ENCODE results near the gene SAT2.

The SAT2 gene

GRCh38 chr17:7591596-7591995 is 36.0 kb downstream of the SAT2 start:
- Histone ChIP-seq H2AK5ac (ENCODE audit: low read length) (no peak overlapping the region), H3K4me1 (ENCODE audit: control insufficient read depth in 1 of 2, insufficient read depth in 2 of 2, low read length in 2 of 2) (peaks cover 30 to 31% of the 10 kb centered on the region in 2 experiments), H3K4me2 (ENCODE audit: low read length) (no peak overlapping the region), H2BK5ac (ENCODE audit: low read depth, low read length, poor library complexity) (peak overlapping the region; percentile 33), H2BK120ac (ENCODE audit: insufficient read depth, low read length, poor library complexity) (no peak overlapping the region), H3K27me3 (ENCODE audit: insufficient read depth, low read length) (no peaks in the 10 kb centered on the region), H3K79me2 (ENCODE audit: control insufficient read depth, insufficient read depth, low read length, poor library complexity) (peaks cover 4% of the 10 kb centered on the region), H3K9ac (ENCODE audit: low read length) (no peak overlapping the region), H2BK12ac (ENCODE audit: low read length) (no peak overlapping the region), H3K36me3 (ENCODE audit: control insufficient read depth in 1 of 2, insufficient read depth in 2 of 2, low read length in 2 of 2) (peaks cover 66 to 75% of the 10 kb centered on the region in 2 experiments), H3K23ac (ENCODE audit: low read length) (no peak overlapping the region), H3K79me1 (ENCODE audit: low read length) (peaks cover 8% of the 10 kb centered on the region), H3K9me3 (ENCODE audit: insufficient read depth, low read depth, low read length) (peaks cover 4% of the 10 kb centered on the region), H4K12ac (ENCODE audit: low read depth, low read length) (no peak overlapping the region), H3K27ac (ENCODE audit: low read depth, low read length) (peak overlapping the region; percentile 78), H4K8ac (ENCODE audit: low read depth, low read length) (no peak overlapping the region), H2AFZ (ENCODE audit: insufficient read depth, low read length, poor library complexity) (no peak overlapping the region), H3K4ac (ENCODE audit: low read depth, low read length) (no peak overlapping the region), H3K14ac (ENCODE audit: low read length) (no peak overlapping the region), H3K18ac (ENCODE audit: low read length) (no peak overlapping the region), H4K91ac (ENCODE audit: low read depth, low read length) (peak overlapping the region; percentile 31), H3K4me3 (ENCODE audit: low read depth, low read length) (no peak overlapping the region)
- no CpG with 5 or more reads among the region's 5 CpGs for WGBS (ENCODE audit: extremely low coverage, insufficient coverage, insufficient read length)
- DNase-seq: no peak

GRCh38 chr17:7590743-7591142 is 36.9 kb downstream of the SAT2 start:
- Histone ChIP-seq H3K14ac (ENCODE audit: low read length) (peak overlapping the region; percentile 51), H2BK12ac (ENCODE audit: low read length) (peak overlapping the region; percentile 6), H3K9ac (ENCODE audit: low read length) (no peak overlapping the region), H3K4me3 (ENCODE audit: low read depth, low read length) (no peak overlapping the region), H2AFZ (ENCODE audit: insufficient read depth, low read length, poor library complexity) (no peak overlapping the region), H3K4ac (ENCODE audit: low read depth, low read length) (no peak overlapping the region), H4K12ac (ENCODE audit: low read depth, low read length) (no peak overlapping the region), H2BK120ac (ENCODE audit: insufficient read depth, low read length, poor library complexity) (peak overlapping the region; percentile 29), H3K4me2 (ENCODE audit: low read length) (peak overlapping the region; percentile 85), H3K18ac (ENCODE audit: low read length) (no peak overlapping the region), H4K8ac (ENCODE audit: low read depth, low read length) (no peak overlapping the region), H3K9me3 (ENCODE audit: insufficient read depth, low read depth, low read length) (peaks cover 4% of the 10 kb centered on the region), H2BK5ac (ENCODE audit: low read depth, low read length, poor library complexity) (peak overlapping the region; percentile 55), H3K79me2 (ENCODE audit: control insufficient read depth, insufficient read depth, low read length, poor library complexity) (peaks cover 4% of the 10 kb centered on the region), H2AK5ac (ENCODE audit: low read length) (no peak overlapping the region), H4K91ac (ENCODE audit: low read depth, low read length) (peak overlapping the region; percentile 58), H3K23ac (ENCODE audit: low read length) (no peak overlapping the region), H3K4me1 (ENCODE audit: control insufficient read depth in 1 of 2, insufficient read depth in 2 of 2, low read length in 2 of 2) (peaks cover 30 to 31% of the 10 kb centered on the region in 2 experiments), H3K27me3 (ENCODE audit: insufficient read depth, low read length) (no peaks in the 10 kb centered on the region), H3K27ac (ENCODE audit: low read depth, low read length) (peak overlapping the region; percentile 81), H3K79me1 (ENCODE audit: low read length) (peaks cover 8% of the 10 kb centered on the region), H3K36me3 (ENCODE audit: control insufficient read depth in 1 of 2, insufficient read depth in 2 of 2, low read length in 2 of 2) (peaks cover 62 to 70% of the 10 kb centered on the region in 2 experiments)
- no peak for DNase-seq
- WGBS (ENCODE audit: extremely low coverage, insufficient coverage, insufficient read length): no CpG with 5 or more reads among the region's 4 CpGs

- peak within 1 kb of the TSS; percentile 86 for H2AK5ac ChIP-seq (ENCODE audit: low read length)
- H3K9me3 ChIP-seq (ENCODE audit: insufficient read depth, low read depth, low read length): peaks cover 4% of the 10 kb centered on the region
- H3K4me1 ChIP-seq (ENCODE audit: control insufficient read depth in 1 of 2, insufficient read depth in 2 of 2, low read length in 2 of 2): peaks cover 30 to 31% of the 10 kb centered on the region in 2 experiments
- H4K8ac ChIP-seq (ENCODE audit: low read depth, low read length): peak within 1 kb of the TSS; percentile 57
- H3K9ac ChIP-seq (ENCODE audit: low read length): peak within 1 kb of the TSS; percentile 80
- H3K27me3 ChIP-seq (ENCODE audit: insufficient read depth, low read length): no peaks in the 10 kb centered on the region
- peak within 1 kb of the TSS; percentile 77 for H3K18ac ChIP-seq (ENCODE audit: low read length)
- peaks cover 56 to 65% of the 10 kb centered on the region in 2 experiments for H3K36me3 ChIP-seq (ENCODE audit: control insufficient read depth in 1 of 2, insufficient read depth in 2 of 2, low read length in 2 of 2)
- no peak within 1 kb of the TSS for H3K23ac ChIP-seq (ENCODE audit: low read length)
- peak within 1 kb of the TSS; percentile 50 for H2AFZ ChIP-seq (ENCODE audit: insufficient read depth, low read length, poor library complexity)
- H3K4me3 ChIP-seq (ENCODE audit: low read depth, low read length): peak within 1 kb of the TSS; percentile 68
- peak within 1 kb of the TSS; percentile 55 for H3K14ac ChIP-seq (ENCODE audit: low read length)
- H2BK5ac ChIP-seq (ENCODE audit: low read depth, low read length, poor library complexity): peak within 1 kb of the TSS; percentile 55
- no CpG with 5 or more reads among the region's 24 CpGs for WGBS (ENCODE audit: extremely low coverage, insufficient coverage, insufficient read length)
- peak within 1 kb of the TSS; percentile 24 for H3K4ac ChIP-seq (ENCODE audit: low read depth, low read length)
- H3K79me1 ChIP-seq (ENCODE audit: low read length): peaks cover 8% of the 10 kb centered on the region
- H2BK12ac ChIP-seq (ENCODE audit: low read length): peak within 1 kb of the TSS; percentile 41
- peak within 1 kb of the TSS; percentile 65 for H4K91ac ChIP-seq (ENCODE audit: low read depth, low read length)
- peak within 1 kb of the TSS; percentile 27 for H4K12ac ChIP-seq (ENCODE audit: low read depth, low read length)
- H3K27ac ChIP-seq (ENCODE audit: low read depth, low read length): peak within 1 kb of the TSS; percentile 81
- H3K79me2 ChIP-seq (ENCODE audit: control insufficient read depth, insufficient read depth, low read length, poor library complexity): peaks cover 4% of the 10 kb centered on the region
- H3K4me2 ChIP-seq (ENCODE audit: low read length): peak within 1 kb of the TSS; percentile 85
- peak; percentile 69 to 82 for DNase-seq
- H2BK120ac ChIP-seq (ENCODE audit: insufficient read depth, low read length, poor library complexity): peak within 1 kb of the TSS; percentile 75
Measured at GRCh38 chr17:7589891-7590691, 37.5 kb downstream of the SAT2 start, which contains the start of gene SOX15. SOX15 (minus strand) TSS chr17:7590094; CDS start chr17:7589676, 418 bp downstream.

- H3K79me1 ChIP-seq (ENCODE audit: low read length): peaks cover 10% of the 10 kb centered on the region
- H2BK5ac ChIP-seq (ENCODE audit: low read depth, low read length, poor library complexity): peak overlapping the region; percentile 42
- no peak overlapping the region for H3K23ac ChIP-seq (ENCODE audit: low read length)
- peaks cover 49 to 59% of the 10 kb centered on the region in 2 experiments for H3K36me3 ChIP-seq (ENCODE audit: control insufficient read depth in 1 of 2, insufficient read depth in 2 of 2, low read length in 2 of 2)
- no peak overlapping the region for H4K12ac ChIP-seq (ENCODE audit: low read depth, low read length)
- peak overlapping the region; percentile 75 for H2BK120ac ChIP-seq (ENCODE audit: insufficient read depth, low read length, poor library complexity)
- peaks cover 4% of the 10 kb centered on the region for H3K9me3 ChIP-seq (ENCODE audit: insufficient read depth, low read depth, low read length)
- peak overlapping the region; percentile 85 for H3K4me2 ChIP-seq (ENCODE audit: low read length)
- peak; percentile 72 to 85 for DNase-seq
- no CpG with 5 or more reads among the region's 56 CpGs for WGBS (ENCODE audit: extremely low coverage, insufficient coverage, insufficient read length)
- H3K9ac ChIP-seq (ENCODE audit: low read length): peak overlapping the region; percentile 80
- peaks cover 6% of the 10 kb centered on the region for H3K79me2 ChIP-seq (ENCODE audit: control insufficient read depth, insufficient read depth, low read length, poor library complexity)
- H3K14ac ChIP-seq (ENCODE audit: low read length): peak overlapping the region; percentile 55
- peak overlapping the region; percentile 65 for H4K91ac ChIP-seq (ENCODE audit: low read depth, low read length)
- peak overlapping the region; percentile 77 for H3K18ac ChIP-seq (ENCODE audit: low read length)
- H4K8ac ChIP-seq (ENCODE audit: low read depth, low read length): peak overlapping the region; percentile 57
- H2AK5ac ChIP-seq (ENCODE audit: low read length): peak overlapping the region; percentile 86
- peaks cover 33 to 34% of the 10 kb centered on the region in 2 experiments for H3K4me1 ChIP-seq (ENCODE audit: control insufficient read depth in 1 of 2, insufficient read depth in 2 of 2, low read length in 2 of 2)
- H2AFZ ChIP-seq (ENCODE audit: insufficient read depth, low read length, poor library complexity): peak overlapping the region; percentile 50
- peak overlapping the region; percentile 81 for H3K27ac ChIP-seq (ENCODE audit: low read depth, low read length)
- H3K4ac ChIP-seq (ENCODE audit: low read depth, low read length): peak overlapping the region; percentile 24
- H3K27me3 ChIP-seq (ENCODE audit: insufficient read depth, low read length): no peaks in the 10 kb centered on the region
- peak overlapping the region; percentile 41 for H2BK12ac ChIP-seq (ENCODE audit: low read length)
- peak overlapping the region; percentile 68 for H3K4me3 ChIP-seq (ENCODE audit: low read depth, low read length)
Measured at GRCh38 chr17:7589204-7589868, 38.3 kb downstream of the SAT2 start.

Data from trophoblast cell (in vitro differentiated cells and primary cell).